H7 (cell line): Measurements from ENCODE around the gene HCAR1. TPM values are rescaled to one million over a fixed set of nuclear protein-coding genes. Genes with fewer than 3 reads are reported as not detected.
"Not testable (repeated sequence)": the region's sequence is repeated elsewhere in the genome, so short reads cannot be mapped to it uniquely, and the experiment has no call there.

Experiments used
- DNase-seq: peaks from one replicate; pipeline ENCODE4 v3.0.0; 2012
- H3K27me3 ChIP-seq: 2 replicates; pipeline ENCODE4 v1.6.0; 2011; ENCODE audit warnings: mild to moderate bottlenecking, low read length; ENCODE audit not compliant: control insufficient read depth, insufficient read depth
- H3K36me3 ChIP-seq: replicated peaks from 2 replicates; pipeline ENCODE4 v1.5.1; 2011; ENCODE audit warnings: low read length; ENCODE audit not compliant: control insufficient read depth, insufficient read depth
- H3K4me3 ChIP-seq: 2 replicates; pipeline ENCODE4 v1.5.1; 2011; ENCODE audit warnings: low read depth, mild to moderate bottlenecking, control low read depth, low read length, moderate library complexity; ENCODE audit not compliant: insufficient read depth
- total RNA-seq: library from RNA; depleted of rRNA; stranded (reverse); fragments of >200 nt; shearing (Covaris generic); gene quantifications from 2 replicates; pipeline ENCODE4 v1.2.3, GENCODE V29; 2014; rRNA removed

Gene HCAR1
- total RNA-seq, result 0.04 TPM in 1 of 2 replicates, not detected in the other

GRCh38 chr12:122730215-122731014, at the start of gene HCAR1:
Gene HCAR1 (minus strand): TSS chr12:122730844. CDS start chr12:122730339, 505 bp downstream.
- H3K36me3 ChIP-seq, result no peaks in the 10 kb centered on the region
- H3K27me3 ChIP-seq, result no peaks in the 10 kb centered on the region
- peak; percentile 61 for DNase-seq
- no peak within 1 kb of the TSS for H3K4me3 ChIP-seq

DNA sequence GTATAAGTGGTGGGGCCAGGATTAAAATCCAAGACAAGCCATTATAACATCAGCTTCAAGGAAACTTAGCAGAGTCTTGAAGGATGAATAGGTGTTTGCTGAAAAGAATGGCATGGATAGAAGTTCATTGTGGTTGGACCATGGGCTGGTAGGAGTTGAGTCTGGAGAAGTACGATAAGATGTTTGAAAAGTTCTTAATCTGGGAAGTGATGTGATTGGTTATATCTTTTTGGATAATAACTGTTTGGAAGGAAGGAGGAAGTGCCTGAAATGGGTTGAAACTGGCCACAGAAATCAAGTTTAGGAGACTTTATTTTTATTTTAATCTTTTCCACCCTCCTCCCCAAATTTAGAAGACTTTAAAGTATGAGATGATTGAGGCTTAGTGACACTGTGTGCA, 26.9 kb upstream of the HCAR1 start:
- peaks cover 37% of the 10 kb centered on the region for H3K36me3 ChIP-seq
- H3K4me3 ChIP-seq, result no peak overlapping the region
- no peaks in the 10 kb centered on the region for H3K27me3 ChIP-seq
- DNase-seq, result no peak

GRCh38 chr12:122754790-122755189, 24.1 kb upstream of the HCAR1 start:
- H3K4me3 ChIP-seq, result no peak overlapping the region
- H3K36me3 ChIP-seq, result peaks cover 32% of the 10 kb centered on the region

DNA sequence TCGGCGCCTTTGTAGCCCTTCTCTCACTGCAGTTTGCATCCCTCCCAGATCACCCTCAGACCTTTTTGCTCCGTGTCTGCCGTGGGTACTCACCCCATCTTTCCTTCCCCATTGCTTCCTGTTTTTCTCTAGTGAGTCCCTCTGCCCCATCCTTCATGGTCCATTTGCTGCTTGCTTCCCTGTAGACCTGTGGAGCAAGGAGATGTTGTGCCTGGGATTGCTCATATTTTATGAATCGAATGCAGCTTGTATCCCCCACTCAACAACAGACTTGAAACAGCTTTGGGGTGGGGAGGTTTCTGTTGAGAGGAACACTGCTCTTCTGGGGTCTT, 22.6 kb upstream of the HCAR1 start:
- Histone ChIP-seq H3K36me3 (peaks cover 25% of the 10 kb centered on the region), H3K4me3 (peak overlapping the region; percentile 97), H3K27me3 (no peaks in the 10 kb centered on the region)
- no peak for DNase-seq

More at GRCh38 chr12:122754790-122755189, 24.1 kb upstream of the HCAR1 start:
- no peaks in the 10 kb centered on the region for H3K27me3 ChIP-seq
- DNase-seq, result no peak

- H3K36me3 ChIP-seq, result peaks cover 22% of the 10 kb centered on the region
- no peaks in the 10 kb centered on the region for H3K27me3 ChIP-seq
- H3K4me3 ChIP-seq, result peak within 1 kb of the TSS; percentile 97
- DNase-seq, result peak; percentile 98
These were observed 22.0 kb upstream of the HCAR1 start, which contains the start of gene DENR for GRCh38 chr12:122752464-122753318. Gene DENR (plus strand): TSS chr12:122752824. CDS start chr12:122753702, 878 bp downstream.

DNA sequence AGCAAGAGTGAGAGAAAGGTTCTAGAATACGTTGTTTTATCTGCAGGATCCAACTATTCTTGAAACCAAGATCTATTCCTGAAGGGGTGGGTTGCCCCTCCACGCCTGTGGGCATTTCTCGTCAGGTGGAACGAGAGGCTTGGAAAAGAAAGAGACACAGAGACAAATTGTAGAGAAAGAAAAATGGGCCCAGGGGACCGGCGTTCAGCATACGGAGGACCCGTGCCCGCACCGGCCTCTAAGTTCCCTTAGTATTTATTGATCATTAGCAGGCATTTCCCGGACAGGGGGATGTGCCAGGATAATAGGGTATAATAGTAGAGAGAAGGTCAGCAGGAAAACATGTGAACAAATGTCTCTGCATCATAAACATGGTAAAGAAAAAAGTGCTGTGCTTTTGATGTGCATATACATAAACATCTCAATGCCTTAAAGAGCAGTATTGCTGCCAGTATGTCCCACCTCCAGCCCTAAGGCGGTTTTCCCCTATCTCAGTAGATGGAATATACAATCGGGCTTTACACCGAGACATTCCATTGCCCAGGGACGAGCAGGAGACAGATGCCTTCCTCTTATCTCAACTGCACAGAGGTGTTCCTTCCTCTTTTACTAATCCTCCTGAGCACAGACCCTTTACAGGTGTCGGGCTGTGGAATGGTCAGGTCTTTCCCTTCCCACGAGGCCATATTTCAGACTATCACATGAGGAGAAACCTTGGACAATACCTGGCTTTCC, 20.3 kb upstream of the HCAR1 start:
- H3K36me3 ChIP-seq, DNase-seq, H3K4me3 ChIP-seq, H3K27me3 ChIP-seq: not testable (repeated sequence)

GRCh38 chr12:122749569-122750332, 19.1 kb upstream of the HCAR1 start:
- peaks cover 3% of the 10 kb centered on the region for H3K36me3 ChIP-seq
- no peak overlapping the region for H3K4me3 ChIP-seq
- H3K27me3 ChIP-seq, result no peaks in the 10 kb centered on the region
- DNase-seq, result peak; percentile 71

- Histone ChIP-seq H3K27me3 (no peaks in the 10 kb centered on the region), H3K36me3 (no peaks in the 10 kb centered on the region), H3K4me3 (no peak overlapping the region)
- DNase-seq, result no peak
These were observed 16.8 kb upstream of the HCAR1 start for GRCh38 chr12:122747224-122748135.

DNA sequence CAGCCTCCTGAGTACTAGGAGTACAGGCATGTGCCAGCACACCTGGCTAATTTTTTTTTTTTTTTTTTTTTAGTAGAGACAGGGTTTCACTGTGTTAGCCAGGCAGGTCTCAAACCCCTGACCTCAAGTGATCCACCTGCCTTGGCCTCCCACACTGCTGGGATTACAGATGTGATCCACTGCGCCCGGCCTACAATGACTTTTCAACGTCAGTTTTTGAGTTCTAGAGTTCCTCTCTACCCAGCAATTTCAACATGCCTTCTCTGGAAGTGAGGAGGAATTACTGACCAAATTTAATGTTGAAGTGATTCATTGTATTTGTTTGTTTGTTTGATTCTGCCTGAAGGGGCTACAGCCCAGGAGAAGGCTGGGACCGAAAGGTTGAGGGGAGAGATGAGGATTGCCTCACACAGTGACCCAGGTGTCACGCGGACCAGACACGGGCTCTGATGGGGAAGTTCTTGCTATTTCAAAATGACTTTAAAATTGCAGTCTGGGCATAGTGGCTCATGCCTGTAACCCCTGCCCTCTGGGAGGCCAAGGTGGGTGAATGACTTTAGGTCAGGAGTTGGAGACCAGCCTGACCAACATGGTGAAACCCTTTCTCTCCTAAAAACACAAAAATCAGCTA, 13.4 kb upstream of the HCAR1 start:
- no peak for DNase-seq
- Histone ChIP-seq H3K36me3 (no peaks in the 10 kb centered on the region), H3K27me3 (no peaks in the 10 kb centered on the region), H3K4me3 (no peak overlapping the region)

DNA sequence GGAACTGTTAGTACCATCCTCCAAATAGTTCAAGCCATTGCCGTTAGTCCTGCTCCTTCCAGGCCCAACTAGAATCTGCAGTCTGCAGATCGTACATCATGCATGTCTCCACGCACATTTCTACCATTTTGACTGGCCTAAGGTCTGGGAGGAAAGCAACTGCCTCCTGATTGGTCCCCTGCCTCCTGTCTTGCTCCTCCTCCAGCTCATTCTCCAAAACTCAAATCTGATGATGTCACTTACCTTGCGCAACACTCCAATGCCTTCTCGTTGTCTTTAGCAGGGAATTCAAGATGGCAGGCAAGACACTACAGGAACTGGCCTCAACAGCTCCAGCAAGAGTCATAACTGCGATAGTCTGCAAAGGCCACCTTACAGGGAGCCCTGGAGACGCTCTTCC, 9.7 kb upstream of the HCAR1 start:
- Histone ChIP-seq H3K36me3 (no peaks in the 10 kb centered on the region), H3K27me3 (no peaks in the 10 kb centered on the region), H3K4me3 (no peak overlapping the region)
- no peak for DNase-seq

DNA sequence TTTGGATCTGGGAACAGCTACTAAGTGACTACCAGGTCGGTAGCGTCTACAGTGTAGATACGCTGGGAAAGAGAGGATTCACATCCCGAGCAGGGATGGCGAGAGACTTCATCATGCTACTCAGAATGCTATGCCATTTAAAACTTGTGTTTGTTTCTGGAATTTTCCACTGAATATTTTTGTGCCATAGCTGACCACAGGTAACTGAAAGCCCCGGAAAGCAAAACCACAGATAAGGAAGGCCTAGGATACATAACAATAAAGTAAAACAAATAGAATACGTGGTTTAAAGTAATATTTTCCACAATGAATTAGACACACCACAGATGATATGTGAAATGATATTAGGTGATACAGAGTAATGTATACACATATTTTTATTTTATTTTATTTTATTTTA, 7.9 kb upstream of the HCAR1 start:
- Histone ChIP-seq H3K36me3 (no peaks in the 10 kb centered on the region), H3K27me3 (no peaks in the 10 kb centered on the region), H3K4me3 (no peak overlapping the region)
- DNase-seq, result no peak

GRCh38 chr12:122732611-122733010, 2.0 kb upstream of the HCAR1 start:
- H3K4me3 ChIP-seq, result no peak overlapping the region
- no peaks in the 10 kb centered on the region for H3K36me3 ChIP-seq
- no peak for DNase-seq
- H3K27me3 ChIP-seq, result no peaks in the 10 kb centered on the region

GRCh38 chr12:122732170-122732569, 1.5 kb upstream of the HCAR1 start:
- no peaks in the 10 kb centered on the region for H3K36me3 ChIP-seq
- DNase-seq, result no peak
- H3K4me3 ChIP-seq, result no peak overlapping the region
- H3K27me3 ChIP-seq, result no peaks in the 10 kb centered on the region
